Measurements from ENCODE around the gene SUDS3. TPM values are rescaled to one million over a fixed set of nuclear protein-coding genes. Genes with fewer than 3 reads are reported as not detected.

SUDS3 gene
- polyA plus RNA-seq, 1 experiment: 16.2 TPM

GRCh38 chr12:118337194-118337838 lies 39.0 kb upstream of the SUDS3 start:
- ChIA-PET CTCF (interaction anchor here (1.3 kb wide), 1 partner anchor 10 kb away, joined by 4 read pairs; no protein-coding TSS in a partner anchor), POLR2A (no interaction called here)
- no peak for DNase-seq (ENCODE audit: low read depth)
- no peaks in the 10 kb centered on the region for H3K27me3 ChIP-seq (ENCODE audit: control insufficient read depth, insufficient read depth, low read length)
- H3K4me3 ChIP-seq (ENCODE audit: low read depth, low read length): no peak overlapping the region
- no peaks in the 10 kb centered on the region for H3K36me3 ChIP-seq (ENCODE audit: control insufficient read depth, insufficient read depth, low read length)
- no peak for TF ChIP-seq CTCF (IDR thresholded peaks at IDR 0.05; ENCODE audit: insufficient read depth, low read depth, low read length)

- H3K36me3 ChIP-seq (ENCODE audit: control insufficient read depth, insufficient read depth, low read length): no peaks in the 10 kb centered on the region
- no peak for DNase-seq (ENCODE audit: low read depth)
- no peak overlapping the region for H3K4me3 ChIP-seq (ENCODE audit: low read depth, low read length)
- H3K27me3 ChIP-seq (ENCODE audit: control insufficient read depth, insufficient read depth, low read length): no peaks in the 10 kb centered on the region
- TF ChIP-seq CTCF (IDR thresholded peaks at IDR 0.05; ENCODE audit: insufficient read depth, low read depth, low read length): no peak
- POLR2A ChIA-PET: no interaction called here
- CTCF ChIA-PET: interaction anchor here (0.5 to 1.4 kb wide), 2 partner anchors 34 to 281 kb away, joined by 3 read pairs; partner anchors contain the start of gene SUDS3
Measured at GRCh38 chr12:118342090-118342489, 34.3 kb upstream of the SUDS3 start.

- Histone ChIP-seq H3K36me3 (ENCODE audit: control insufficient read depth, insufficient read depth, low read length) (no peaks in the 10 kb centered on the region), H3K4me3 (ENCODE audit: low read depth, low read length) (no peak overlapping the region), H3K27me3 (ENCODE audit: control insufficient read depth, insufficient read depth, low read length) (no peaks in the 10 kb centered on the region)
- ChIA-PET CTCF (no interaction called here), POLR2A (no interaction called here)
- no peak for DNase-seq (ENCODE audit: low read depth)
- TF ChIP-seq CTCF (IDR thresholded peaks at IDR 0.05; ENCODE audit: insufficient read depth, low read depth, low read length): no peak
Measured at GRCh38 chr12:118344829-118345228, 31.5 kb upstream of the SUDS3 start.

GRCh38 chr12:118345355-118345754 lies 31.0 kb upstream of the SUDS3 start:
- Histone ChIP-seq H3K36me3 (ENCODE audit: control insufficient read depth, insufficient read depth, low read length) (no peaks in the 10 kb centered on the region), H3K4me3 (ENCODE audit: low read depth, low read length) (no peak overlapping the region), H3K27me3 (ENCODE audit: control insufficient read depth, insufficient read depth, low read length) (no peaks in the 10 kb centered on the region)
- no peak for TF ChIP-seq CTCF (IDR thresholded peaks at IDR 0.05; ENCODE audit: insufficient read depth, low read depth, low read length)
- no peak for DNase-seq (ENCODE audit: low read depth)
- CTCF ChIA-PET: no interaction called here
- POLR2A ChIA-PET: no interaction called here

GRCh38 chr12:118346895-118347294 lies 29.5 kb upstream of the SUDS3 start:
- TF ChIP-seq CTCF (IDR thresholded peaks at IDR 0.05; ENCODE audit: insufficient read depth, low read depth, low read length): no peak
- H3K27me3 ChIP-seq (ENCODE audit: control insufficient read depth, insufficient read depth, low read length): no peaks in the 10 kb centered on the region
- ChIA-PET POLR2A (no interaction called here), CTCF (interaction anchor here (1.4 to 1.7 kb wide), 3 partner anchors 9 to 165 kb away, joined by 3 to 6 read pairs (median 4); partner anchors contain the start of gene SUDS3)
- H3K4me3 ChIP-seq (ENCODE audit: low read depth, low read length): no peak overlapping the region
- DNase-seq (ENCODE audit: low read depth): no peak
- no peaks in the 10 kb centered on the region for H3K36me3 ChIP-seq (ENCODE audit: control insufficient read depth, insufficient read depth, low read length)
